HepG2 (cell line): Measurements from ENCODE around the gene NYNRIN. TPM values are rescaled to one million over a fixed set of nuclear protein-coding genes. Genes with fewer than 3 reads are reported as not detected.

Source experiments
- BHLHE40 ChIP-seq: IDR thresholded peaks from 2 replicates; pipeline ENCODE4 v1.6.1; 2011; ENCODE audit warnings: low read length, improper control_type of control experiment
- CREB1 ChIP-seq, 2 experiments: fragments of 450-650 bp in 1 of 2; IDR thresholded peaks; 2 replicates each; pipeline ENCODE4 v1.6.1; 2016 to 2017; ENCODE audit warnings: control low read depth in 1 of 2, mild to moderate bottlenecking in 1 of 2, missing compliant biosample characterization in 1 of 2, missing genetic modification characterization in 1 of 2
- GTF3A ChIP-seq: sonication (generic); formaldehyde crosslinking; conservative IDR thresholded peaks from 2 replicates; pipeline ENCODE4 v1.4.0; 2020; ENCODE audit warnings: mild to moderate bottlenecking, missing genetic modification reagents
- PITX1 ChIP-seq: sonication (generic); formaldehyde crosslinking; IDR thresholded peaks from 2 replicates; pipeline ENCODE4 v1.5.1; 2020; ENCODE audit warnings: mild to moderate bottlenecking, missing genetic modification reagents
- PRDM15 ChIP-seq: sonication (generic); formaldehyde crosslinking; IDR thresholded peaks from 2 replicates; pipeline ENCODE4 v1.4.0; 2020; ENCODE audit warnings: missing genetic modification reagents
- RBFOX2 ChIP-seq: fragments of 200-400 bp; formaldehyde crosslinking; IDR thresholded peaks from 2 replicates; pipeline ENCODE4 v1.6.1; 2017; ENCODE audit warnings: low read depth, mild to moderate bottlenecking, low read length
- RCOR2 ChIP-seq: IDR thresholded peaks from 2 replicates; pipeline ENCODE4 v1.6.1; 2016; ENCODE audit warnings: missing biosample characterization, missing genetic modification reagents
- TBX3 ChIP-seq: fragments of 450-650 bp; IDR thresholded peaks from 2 replicates; pipeline ENCODE4 v1.6.1; 2017; ENCODE audit warnings: antibody characterized with exemption, mild to moderate bottlenecking, inconsistent platforms, borderline replicate concordance
- ZBTB43 ChIP-seq: sonication (generic); formaldehyde crosslinking; conservative IDR thresholded peaks from 2 replicates; pipeline ENCODE4 v1.4.0; 2020; ENCODE audit warnings: missing genetic modification reagents
- ZBTB8A ChIP-seq: sonication (generic); formaldehyde crosslinking; IDR thresholded peaks from 2 replicates; pipeline ENCODE4 v1.4.0; 2020; ENCODE audit warnings: mild to moderate bottlenecking, low read depth, missing genetic modification reagents, borderline replicate concordance
- ZFP91 ChIP-seq: sonication (generic); formaldehyde crosslinking; IDR thresholded peaks from 2 replicates; pipeline ENCODE4 v1.9.0; 2022; ENCODE audit warnings: missing genetic modification reagents, mild to moderate bottlenecking, borderline replicate concordance
- ZNF382 ChIP-seq: sonication (generic); formaldehyde crosslinking; IDR thresholded peaks from 2 replicates; pipeline ENCODE4 v1.5.0; 2020; ENCODE audit warnings: missing genetic modification reagents, mild to moderate bottlenecking, borderline replicate concordance
- ZNF513 ChIP-seq: sonication (generic); formaldehyde crosslinking; conservative IDR thresholded peaks from 2 replicates; pipeline ENCODE4 v1.5.0; 2020; ENCODE audit warnings: missing genetic modification reagents
- ZNF687 ChIP-seq: sonication (generic); formaldehyde crosslinking; IDR thresholded peaks from 2 replicates; pipeline ENCODE4 v1.5.1; 2020; ENCODE audit warnings: mild to moderate bottlenecking, missing genetic modification reagents, moderate library complexity
- polyA plus RNA-seq, 8 experiments: library from polyadenylated mRNA; depleted of rRNA in 3 of 8; stranded (reverse) in 7 of 8; unstranded in 1 of 8; fragments of >200 nt; fragmentation: Illumina TruSeq in 4 of 8; extraction: Trizol in 4 of 8; gene quantifications; 2 replicates each; pipeline versions ENCODE4 v1.2.1 to v1.2.3, GENCODE V29; 2011 to 2016; ENCODE audit warnings: low read depth in 4 of 8, missing spikeins in 1 of 8, mixed read lengths in 1 of 8; ENCODE audit not compliant: insufficient read depth in 1 of 8
- total RNA-seq, 5 experiments: library from RNA; depleted of rRNA; stranded (reverse); fragments of >200 nt; fragmentation: Illumina TruSeq; extraction: Trizol; gene quantifications; 2 replicates each; pipeline ENCODE4 v1.2.3, GENCODE V29; 2016; ENCODE audit warnings: low read depth in 1 of 5

The NYNRIN gene
- total and polyA plus RNA-seq, 2 of the 13 experiments (the other 11 are each of a cell fraction or from before 2014, with no cell fraction given), result 0.63 to 1.1 TPM

GRCh38 chr14:24411443-24412389 lies 12.9 kb downstream of the NYNRIN start (continued):
- TF ChIP-seq ZNF687 (peak; percentile 34; the same call in 1 of the 2 replicates), ZBTB8A (no peak), PITX1 (no peak), RBFOX2 (no peak), CREB1 (IDR thresholded peaks at IDR 0.05) (no peak), CREB1 (CRISPR knock-in tag; IDR thresholded peaks at IDR 0.05) (no peak), PRDM15 (CRISPR knock-in tag) (0 out of 2 replicates have a peak, but pooled peaks have one; percentile 61), ZFP91 (peak; percentile 33; the same call in 1 of the 2 replicates), RCOR2 (no peak), ZNF513 (CRISPR knock-in tag) (0 out of 2 replicates have a peak, but pooled peaks have one; percentile 35), ZBTB43 (CRISPR knock-in tag) (no peak), TBX3 (no peak), GTF3A (CRISPR knock-in tag) (no peak), ZNF382 (no peak), BHLHE40 (no peak)
